Epithelial cell of esophagus (primary cell): ENCODE data around the gene ARHGAP28.
"Not testable (repeated sequence)": the region's sequence is repeated elsewhere in the genome, so short reads cannot be mapped to it uniquely, and the experiment has no call there.

ENCODE experiments used
- DNase-seq: peaks from one replicate; pipeline ENCODE4 v3.0.0; 2010; ENCODE audit warnings: low read depth
- H3K4me3 ChIP-seq: 2 replicates; pipeline ENCODE4 v1.5.1; 2011; ENCODE audit warnings: mild to moderate bottlenecking, low read length, control low read depth
- TF ChIP-seq, protein P1 (sequence below): IDR thresholded peaks from 2 replicates; pipeline ENCODE4 v1.5.1; 2011; ENCODE audit warnings: low read depth, mild to moderate bottlenecking, low read length, control low read depth, inconsistent platforms; ENCODE audit not compliant: insufficient read depth; ENCODE audit errors: missing control alignments

ARHGAP28 gene

GRCh38 chr18:6793455-6793854 is 63.9 kb downstream of the ARHGAP28 start:
- H3K4me3 ChIP-seq = no peak overlapping the region
- TF ChIP-seq, protein P1, sequence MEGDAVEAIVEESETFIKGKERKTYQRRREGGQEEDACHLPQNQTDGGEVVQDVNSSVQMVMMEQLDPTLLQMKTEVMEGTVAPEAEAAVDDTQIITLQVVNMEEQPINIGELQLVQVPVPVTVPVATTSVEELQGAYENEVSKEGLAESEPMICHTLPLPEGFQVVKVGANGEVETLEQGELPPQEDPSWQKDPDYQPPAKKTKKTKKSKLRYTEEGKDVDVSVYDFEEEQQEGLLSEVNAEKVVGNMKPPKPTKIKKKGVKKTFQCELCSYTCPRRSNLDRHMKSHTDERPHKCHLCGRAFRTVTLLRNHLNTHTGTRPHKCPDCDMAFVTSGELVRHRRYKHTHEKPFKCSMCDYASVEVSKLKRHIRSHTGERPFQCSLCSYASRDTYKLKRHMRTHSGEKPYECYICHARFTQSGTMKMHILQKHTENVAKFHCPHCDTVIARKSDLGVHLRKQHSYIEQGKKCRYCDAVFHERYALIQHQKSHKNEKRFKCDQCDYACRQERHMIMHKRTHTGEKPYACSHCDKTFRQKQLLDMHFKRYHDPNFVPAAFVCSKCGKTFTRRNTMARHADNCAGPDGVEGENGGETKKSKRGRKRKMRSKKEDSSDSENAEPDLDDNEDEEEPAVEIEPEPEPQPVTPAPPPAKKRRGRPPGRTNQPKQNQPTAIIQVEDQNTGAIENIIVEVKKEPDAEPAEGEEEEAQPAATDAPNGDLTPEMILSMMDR = no peak
- DNase-seq = no peak

DNA sequence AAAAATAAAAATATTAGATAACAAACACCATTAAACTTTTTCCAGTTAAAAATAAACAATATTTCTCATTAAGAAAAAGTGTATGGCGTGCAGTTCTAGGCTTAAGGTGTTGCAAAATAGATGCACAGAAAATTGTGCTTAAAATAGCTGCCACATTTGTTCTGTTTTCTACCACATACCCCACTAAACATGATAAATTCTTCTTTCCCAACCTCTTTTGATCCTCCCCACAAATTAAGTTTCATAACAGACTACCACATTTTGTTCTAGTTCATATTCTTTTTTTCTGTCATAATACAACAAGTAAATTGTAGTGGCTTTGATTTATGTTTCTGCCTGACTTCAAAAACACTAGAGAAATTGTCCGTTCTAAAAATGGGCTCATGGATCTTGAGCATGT is 64.5 kb downstream of the ARHGAP28 start:
- H3K4me3 ChIP-seq = no peak overlapping the region
- DNase-seq = no peak
- TF ChIP-seq, protein P1 = no peak

- no peak for DNase-seq
- TF ChIP-seq, protein P1 = no peak
- no peak overlapping the region for H3K4me3 ChIP-seq
These were observed 65.8 kb downstream of the ARHGAP28 start for GRCh38 chr18:6795307-6795706.

DNA sequence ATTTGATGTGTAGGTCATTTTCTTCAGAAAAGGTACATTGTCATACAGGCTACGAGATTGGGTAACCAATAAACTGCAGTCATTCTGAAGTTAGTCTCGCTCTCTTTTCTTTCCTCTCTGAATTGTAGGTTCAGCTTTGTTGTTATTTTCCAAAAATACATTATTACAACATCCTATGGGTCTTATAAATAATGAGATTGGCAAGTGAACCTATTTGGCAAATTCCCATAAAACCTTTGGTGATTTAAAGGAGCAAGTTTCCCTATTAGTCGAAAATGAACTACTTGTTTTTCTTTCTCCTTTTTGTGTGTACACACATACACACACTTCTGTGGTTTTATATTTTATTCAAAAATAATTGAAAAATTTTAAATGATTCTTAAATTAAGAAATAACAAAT is 67.0 kb downstream of the ARHGAP28 start:
- TF ChIP-seq, protein P1 = no peak
- no peak overlapping the region for H3K4me3 ChIP-seq
- DNase-seq = no peak

GRCh38 chr18:6797171-6797570 is 67.7 kb downstream of the ARHGAP28 start:
- TF ChIP-seq, protein P1 = no peak
- H3K4me3 ChIP-seq = no peak overlapping the region
- no peak for DNase-seq

- DNase-seq = no peak
These were observed 69.4 kb downstream of the ARHGAP28 start for GRCh38 chr18:6798896-6799295.

GRCh38 chr18:6800309-6800708 is 70.8 kb downstream of the ARHGAP28 start:
- DNase-seq, H3K4me3 ChIP-seq: not testable (repeated sequence)

More at GRCh38 chr18:6798896-6799295, 69.4 kb downstream of the ARHGAP28 start:
- TF ChIP-seq, protein P1 = no peak
- no peak overlapping the region for H3K4me3 ChIP-seq
